GM23248 (cell line): ENCODE results near the gene PRKD1.

ENCODE experiments used
- EZH2 ChIP-seq: fragments of 200-600 bp; sonication (generic); IDR thresholded peaks from 2 replicates; pipeline ENCODE4 v1.6.1; 2018; ENCODE audit warnings: antibody characterized with exemption, mild to moderate bottlenecking; ENCODE audit not compliant: insufficient read depth, poor library complexity, severe bottlenecking
- EZH2phosphoT487 ChIP-seq: fragments of 200-600 bp; sonication (generic); IDR thresholded peaks from 2 replicates; pipeline ENCODE4 v1.6.1; 2018; ENCODE audit warnings: antibody characterized with exemption, moderate library complexity, mild to moderate bottlenecking, low read depth; ENCODE audit not compliant: insufficient read depth

DNA sequence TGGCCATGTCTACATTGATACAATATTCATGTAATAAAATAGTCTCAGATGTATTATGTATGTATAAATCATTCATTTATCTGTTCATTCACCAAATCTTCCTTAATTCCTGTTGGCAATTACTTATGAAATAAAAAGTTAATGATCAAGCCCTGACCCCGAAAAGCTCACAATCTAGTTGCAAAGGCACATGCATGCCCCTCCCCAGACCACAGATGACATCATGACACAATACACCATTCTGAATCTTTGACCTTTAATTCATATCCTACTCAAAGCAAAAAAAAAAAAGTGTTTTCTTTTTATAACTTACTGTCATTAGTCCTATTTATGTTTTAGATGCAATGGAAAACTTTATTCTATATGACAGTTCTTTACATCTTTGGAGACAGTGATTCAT lies 346.9 kb downstream of the PRKD1 start:
- TF ChIP-seq EZH2 (no peak), EZH2phosphoT487 (no peak)
